Thyroid gland (tissue), 4 donors: Measurements from ENCODE around the gene EPS15.

Source experiments
- CTCF ChIP-seq, 6 experiments: fragments of 200-600 bp in 3 of 6; fragments of 450-650 bp in 3 of 6; sonication (generic) in 3 of 6; IDR thresholded peaks; one replicate each; pipeline ENCODE4 v1.5.1; 2016 to 2019; ENCODE audit warnings: antibody characterized with exemption in 6 of 6, mild to moderate bottlenecking in 2 of 6, inconsistent platforms in 1 of 6, moderate library complexity in 1 of 6
- POLR2A ChIP-seq, 2 donors: fragments of 450-650 bp; IDR thresholded peaks; one replicate each; pipeline ENCODE4 v1.6.1; 2017; ENCODE audit warnings: antibody characterized with exemption in 2 of 2, mild to moderate bottlenecking in 2 of 2, moderate library complexity in 1 of 2

- TF ChIP-seq CTCF (IDR thresholded peaks at IDR 0.05) (no peak), POLR2A (IDR thresholded peaks at IDR 0.05) (no peak)
These were observed 97.1 kb downstream of the EPS15 start for GRCh38 chr1:51421964-51422363.
